Neuronal stem cell (in vitro differentiated cells): Measurements from ENCODE around the gene CNOT8.

ENCODE experiments used
- DNase-seq: peaks from one replicate; pipeline ENCODE4 v3.0.0-alpha.2; 2013; ENCODE audit warnings: low spot score
- H2AFZ ChIP-seq: one replicate; pipeline ENCODE4 v1.6.1; 2013; ENCODE audit warnings: mild to moderate bottlenecking, low read length, inconsistent platforms
- H2AK5ac ChIP-seq: 2 replicates; pipeline ENCODE4 v1.6.1; 2013; ENCODE audit warnings: low read depth, mild to moderate bottlenecking, inconsistent platforms, low read length, moderate library complexity, mixed read lengths
- H2BK120ac ChIP-seq: 2 replicates; pipeline ENCODE4 v1.6.1; 2013; ENCODE audit warnings: low read depth, mild to moderate bottlenecking, inconsistent platforms, low read length, moderate library complexity, mixed read lengths
- H2BK12ac ChIP-seq: one replicate; pipeline ENCODE4 v1.6.1; 2013; ENCODE audit warnings: low read length, inconsistent platforms
- H2BK15ac ChIP-seq: 2 replicates; pipeline ENCODE4 v1.6.1; 2013; ENCODE audit warnings: mild to moderate bottlenecking, low read length, inconsistent platforms, mixed read lengths
- H2BK5ac ChIP-seq: one replicate; pipeline ENCODE4 v1.6.1; 2013; ENCODE audit warnings: inconsistent platforms, mild to moderate bottlenecking, low read length, moderate library complexity
- H3K14ac ChIP-seq: one replicate; pipeline ENCODE4 v1.6.1; 2013; ENCODE audit warnings: low read length, inconsistent platforms
- H3K18ac ChIP-seq: 2 replicates; pipeline ENCODE4 v1.6.1; 2013; ENCODE audit warnings: low read length, inconsistent platforms
- H3K23ac ChIP-seq: 2 replicates; pipeline ENCODE4 v1.6.1; 2013; ENCODE audit warnings: low read depth, mild to moderate bottlenecking, mixed read lengths, low read length, inconsistent platforms; ENCODE audit not compliant: poor library complexity
- H3K27ac ChIP-seq: replicated peaks from 3 replicates; pipeline ENCODE4 v1.5.1; 2013; ENCODE audit warnings: low read length, inconsistent platforms
- H3K27me3 ChIP-seq, 3 experiments: 2 replicates each; pipeline ENCODE4 v1.6.1; 2013; ENCODE audit warnings: low read length in 3 of 3, mild to moderate bottlenecking in 2 of 3, inconsistent platforms in 1 of 3, low read depth in 1 of 3, mixed read lengths in 1 of 3, moderate library complexity in 1 of 3; ENCODE audit not compliant: control insufficient read depth in 3 of 3, insufficient read depth in 3 of 3
- H3K36me3 ChIP-seq, 2 donors: replicated peaks in 1 of 2; 2 replicates each; pipeline ENCODE4 v1.6.1; 2013; ENCODE audit warnings: low read length in 2 of 2; ENCODE audit not compliant: control insufficient read depth in 2 of 2, insufficient read depth in 2 of 2
- H3K4ac ChIP-seq: 2 replicates; pipeline ENCODE4 v1.6.1; 2013; ENCODE audit warnings: inconsistent platforms, mild to moderate bottlenecking, low read length, moderate library complexity
- H3K4me1 ChIP-seq, 2 donors: 1 replicate in 1 of 2; 2 replicates in 1 of 2; pipeline ENCODE4 v1.6.1; 2013; ENCODE audit warnings: low read length in 2 of 2, low read depth in 1 of 2; ENCODE audit not compliant: control insufficient read depth in 2 of 2, insufficient read depth in 1 of 2
- H3K4me2 ChIP-seq: one replicate; pipeline ENCODE4 v1.6.1; 2013; ENCODE audit warnings: mild to moderate bottlenecking, low read length, inconsistent platforms; ENCODE audit not compliant: insufficient read depth, poor library complexity, severe bottlenecking
- H3K4me3 ChIP-seq, 2 donors: 2 replicates each; pipeline ENCODE4 v1.5.1; 2013; ENCODE audit warnings: low read length in 2 of 2, mild to moderate bottlenecking in 2 of 2, inconsistent platforms in 1 of 2, moderate library complexity in 1 of 2
- H3K79me1 ChIP-seq: one replicate; pipeline ENCODE4 v1.6.1; 2013; ENCODE audit warnings: low read depth, mild to moderate bottlenecking, inconsistent platforms, low read length, moderate library complexity
- H3K9ac ChIP-seq: one replicate; pipeline ENCODE4 v1.6.1; 2013; ENCODE audit warnings: mild to moderate bottlenecking, low read depth, low read length, inconsistent platforms; ENCODE audit not compliant: poor library complexity
- H3K9me3 ChIP-seq, 2 donors: replicated peaks in 1 of 2; 2 replicates each; pipeline versions ENCODE3 to v1.6.1; 2013; ENCODE audit warnings: low read length in 2 of 2, mild to moderate bottlenecking in 2 of 2, inconsistent platforms in 1 of 2, low read depth in 1 of 2, mixed read lengths in 1 of 2, moderate library complexity in 1 of 2; ENCODE audit not compliant: control insufficient read depth in 2 of 2, insufficient read depth in 1 of 2
- H4K8ac ChIP-seq: one replicate; pipeline ENCODE4 v1.6.1; 2013; ENCODE audit warnings: low read depth, mild to moderate bottlenecking, inconsistent platforms, low read length, moderate library complexity
- H4K91ac ChIP-seq: one replicate; pipeline ENCODE4 v1.6.1; 2013; ENCODE audit warnings: low read length, low read depth, mild to moderate bottlenecking, inconsistent platforms; ENCODE audit not compliant: poor library complexity
- WGBS, 2 donors: extraction: QIAGEN DNeasy Blood & Tissue Kit; methylation state at CpG; one replicate each; pipeline ENCODE4 v1.1.7; 2013; ENCODE audit warnings: missing lambda C conversion rate in 2 of 2, mixed read lengths in 1 of 2; ENCODE audit not compliant: insufficient read length in 2 of 2, insufficient replicate concordance in 1 of 2; ENCODE audit errors: extremely low coverage in 2 of 2; 5-methylcytosine and 5-hydroxymethylcytosine counted together

CNOT8 gene

DNA sequence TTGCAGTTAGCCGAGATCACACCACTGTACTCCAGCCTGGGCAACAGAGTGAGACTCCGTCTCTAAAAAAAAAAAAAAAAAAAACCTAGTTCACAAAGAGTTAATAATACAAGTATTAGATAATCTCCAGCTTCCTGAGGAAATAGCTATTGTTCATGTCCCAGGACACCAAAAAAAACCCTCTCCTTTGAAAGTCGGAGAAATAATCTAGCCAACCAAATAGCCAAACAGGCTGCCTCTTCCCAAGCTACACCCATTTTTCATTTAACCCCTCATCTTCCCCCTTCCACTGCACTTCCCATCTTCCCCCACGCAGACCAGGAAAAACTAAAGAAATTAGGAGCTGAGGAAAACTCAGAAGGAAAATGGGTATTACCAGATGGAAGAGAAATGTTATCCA lies 23.6 kb downstream of the CNOT8 start:
- Histone ChIP-seq H2BK15ac (no peak overlapping the region), H3K79me1 (no peaks in the 10 kb centered on the region), H2AK5ac (no peak overlapping the region), H3K23ac (no peak overlapping the region), H2BK5ac (no peak overlapping the region), H3K9me3 (peaks cover 21 to 51% of the 10 kb centered on the region in 2 donors), H3K9ac (no peak overlapping the region), H3K4me2 (no peak overlapping the region), H2BK12ac (no peak overlapping the region), H2BK120ac (no peak overlapping the region), H3K14ac (no peak overlapping the region), H3K4ac (no peak overlapping the region), H3K27me3 (no peaks in the 10 kb centered on the region), H3K4me1 (no peaks in the 10 kb centered on the region), H3K4me3 (no peak overlapping the region), H2AFZ (no peak overlapping the region), H4K8ac (no peak overlapping the region), H3K27ac (no peak overlapping the region), H3K18ac (no peak overlapping the region), H4K91ac (no peak overlapping the region), H3K36me3 (peaks cover 12 to 48% of the 10 kb centered on the region in 2 donors)
- WGBS, 2 donors: no CpG with 5 or more reads among the region's 4 CpGs
- no peak for DNase-seq

DNA sequence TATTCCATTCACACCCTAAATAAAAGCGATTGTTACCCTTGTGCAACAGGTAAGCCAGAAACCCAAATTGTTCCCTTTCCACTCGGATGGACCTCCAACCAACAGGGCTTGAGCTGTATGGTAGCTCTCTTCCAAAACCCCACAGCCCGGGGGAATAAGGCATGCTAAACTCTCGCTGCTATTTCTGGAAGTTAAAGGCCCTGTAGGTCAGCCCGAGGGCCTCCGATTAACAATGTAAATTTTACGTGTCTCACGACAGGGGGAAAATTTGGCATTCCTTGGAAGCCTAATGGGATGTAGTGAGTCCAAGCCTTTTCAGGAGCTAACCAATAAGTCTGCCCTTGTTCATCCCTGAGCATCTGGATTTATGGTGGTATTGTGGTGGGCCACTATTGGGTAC lies 26.0 kb downstream of the CNOT8 start:
- H3K9ac ChIP-seq: no peak overlapping the region
- no peak for DNase-seq
- no peak overlapping the region for H2BK15ac ChIP-seq
- H3K4me2 ChIP-seq: no peak overlapping the region
- no CpG with 5 or more reads among the region's 8 CpGs for WGBS, 2 donors
- H3K4ac ChIP-seq: no peak overlapping the region
- no peak overlapping the region for H2AK5ac ChIP-seq
- no peak overlapping the region for H4K91ac ChIP-seq
- H3K27me3 ChIP-seq: no peaks in the 10 kb centered on the region
- no peak overlapping the region for H2BK5ac ChIP-seq
- H3K4me1 ChIP-seq: no peaks in the 10 kb centered on the region
- no peak overlapping the region for H3K27ac ChIP-seq
- no peak overlapping the region for H3K4me3 ChIP-seq
- no peak overlapping the region for H3K14ac ChIP-seq
- H3K79me1 ChIP-seq: no peaks in the 10 kb centered on the region
- peaks cover 18 to 56% of the 10 kb centered on the region in 2 donors for H3K36me3 ChIP-seq
- no peak overlapping the region for H2BK12ac ChIP-seq
- H3K18ac ChIP-seq: no peak overlapping the region
- H3K23ac ChIP-seq: no peak overlapping the region
- H2AFZ ChIP-seq: no peak overlapping the region
- no peak overlapping the region for H4K8ac ChIP-seq
- no peak overlapping the region for H2BK120ac ChIP-seq
- H3K9me3 ChIP-seq: peaks cover 18 to 41% of the 10 kb centered on the region in 2 donors

DNA sequence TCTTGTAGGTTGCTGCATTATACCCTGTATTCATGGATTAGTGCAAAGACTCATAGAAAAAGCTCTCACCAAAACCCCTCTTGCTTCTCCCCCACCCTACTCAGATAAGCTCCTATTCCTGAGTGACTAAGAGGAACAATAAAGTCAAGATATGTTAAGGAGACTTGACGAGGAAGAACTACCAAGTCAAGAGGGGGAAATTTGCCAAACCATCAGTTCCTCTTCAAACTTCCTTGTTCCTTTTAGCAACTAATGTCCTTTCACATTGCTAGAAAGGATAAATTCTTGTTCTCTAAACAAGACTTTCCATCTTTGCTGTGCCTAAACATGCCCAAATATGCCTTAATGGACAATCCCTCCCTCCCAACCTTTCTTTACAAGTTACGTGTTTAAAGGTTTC lies 27.0 kb downstream of the CNOT8 start:
- Histone ChIP-seq H2AFZ (no peak overlapping the region), H2BK120ac (no peak overlapping the region), H2BK15ac (no peak overlapping the region), H3K27ac (no peak overlapping the region), H3K4me3 (no peak overlapping the region), H4K91ac (no peak overlapping the region), H3K23ac (no peak overlapping the region), H3K4me2 (no peak overlapping the region), H3K9me3 (peaks cover 18 to 38% of the 10 kb centered on the region in 2 donors), H2BK5ac (no peak overlapping the region), H3K27me3 (no peaks in the 10 kb centered on the region), H3K9ac (no peak overlapping the region), H2BK12ac (no peak overlapping the region), H3K4me1 (no peaks in the 10 kb centered on the region), H3K36me3 (peaks cover 23 to 66% of the 10 kb centered on the region in 2 donors), H3K18ac (no peak overlapping the region), H2AK5ac (no peak overlapping the region), H3K79me1 (no peaks in the 10 kb centered on the region), H3K4ac (no peak overlapping the region), H3K14ac (no peak overlapping the region), H4K8ac (no peak overlapping the region)
- no peak for DNase-seq
- no CpG with 5 or more reads among the region's 2 CpGs for WGBS, 2 donors

DNA sequence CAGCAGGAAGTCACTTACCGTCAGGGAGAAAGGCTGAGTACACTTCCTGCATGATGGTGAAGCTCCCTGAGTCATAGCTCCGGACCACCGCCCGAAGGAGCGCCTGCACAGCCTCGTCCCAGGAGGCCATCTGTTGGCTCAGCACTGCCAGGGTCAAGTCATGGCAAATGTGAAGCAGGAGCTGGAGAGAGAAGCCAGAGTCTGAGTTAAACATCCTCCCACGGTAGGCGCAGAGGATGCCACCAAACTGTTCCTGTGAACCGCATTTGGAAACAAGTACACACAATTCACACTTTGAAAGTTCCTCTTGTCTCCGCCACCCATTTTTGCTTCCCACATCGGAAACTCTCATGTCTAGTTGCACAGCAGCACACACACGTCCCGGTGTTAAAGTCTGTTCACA lies 33.9 kb downstream of the CNOT8 start:
- no CpG with 5 or more reads among the region's 13 CpGs for WGBS, 2 donors
- Histone ChIP-seq H4K91ac (no peak overlapping the region), H3K36me3 (peaks cover 40 to 94% of the 10 kb centered on the region in 2 donors), H3K27me3 (no peaks in the 10 kb centered on the region), H3K9ac (no peak overlapping the region), H2AFZ (no peak overlapping the region), H3K4ac (no peak overlapping the region), H4K8ac (no peak overlapping the region), H2BK15ac (no peak overlapping the region), H2BK5ac (no peak overlapping the region), H3K79me1 (peaks cover 2% of the 10 kb centered on the region), H3K9me3 (peaks cover 3 to 9% of the 10 kb centered on the region in 2 donors), H3K4me3 (no peak overlapping the region), H3K14ac (no peak overlapping the region), H3K23ac (no peak overlapping the region), H3K27ac (no peak overlapping the region), H2BK120ac (no peak overlapping the region), H2BK12ac (no peak overlapping the region), H3K4me1 (no peaks in the 10 kb centered on the region), H3K18ac (no peak overlapping the region), H3K4me2 (no peak overlapping the region), H2AK5ac (no peak overlapping the region)
- no peak for DNase-seq
